Jurkat, Clone E6-1 (cell line): ENCODE data around the gene CEACAM16. TPM values are rescaled to one million over a fixed set of nuclear protein-coding genes. Genes with fewer than 3 reads are reported as not detected.
"Not testable (repeated sequence)": the region's sequence is repeated elsewhere in the genome, so short reads cannot be mapped to it uniquely, and the experiment has no call there.

Experiments used
- DNase-seq: peaks from one replicate; pipeline ENCODE4 v3.0.0-alpha.2; 2011; ENCODE audit warnings: low read depth, low spot score
- H3K4me3 ChIP-seq: 2 replicates; pipeline ENCODE4 v1.5.1; 2011; ENCODE audit warnings: mild to moderate bottlenecking, low read length, control low read depth, moderate library complexity
- polyA plus RNA-seq: library from polyadenylated mRNA; unstranded; fragments of >200 nt; gene quantifications from one replicate; pipeline ENCODE4 v1.2.1, GENCODE V29; 2012; ENCODE audit warnings: missing spikeins; ENCODE audit not compliant: insufficient read length, insufficient read depth

CEACAM16 gene
- polyA plus RNA-seq: not detected

DNA sequence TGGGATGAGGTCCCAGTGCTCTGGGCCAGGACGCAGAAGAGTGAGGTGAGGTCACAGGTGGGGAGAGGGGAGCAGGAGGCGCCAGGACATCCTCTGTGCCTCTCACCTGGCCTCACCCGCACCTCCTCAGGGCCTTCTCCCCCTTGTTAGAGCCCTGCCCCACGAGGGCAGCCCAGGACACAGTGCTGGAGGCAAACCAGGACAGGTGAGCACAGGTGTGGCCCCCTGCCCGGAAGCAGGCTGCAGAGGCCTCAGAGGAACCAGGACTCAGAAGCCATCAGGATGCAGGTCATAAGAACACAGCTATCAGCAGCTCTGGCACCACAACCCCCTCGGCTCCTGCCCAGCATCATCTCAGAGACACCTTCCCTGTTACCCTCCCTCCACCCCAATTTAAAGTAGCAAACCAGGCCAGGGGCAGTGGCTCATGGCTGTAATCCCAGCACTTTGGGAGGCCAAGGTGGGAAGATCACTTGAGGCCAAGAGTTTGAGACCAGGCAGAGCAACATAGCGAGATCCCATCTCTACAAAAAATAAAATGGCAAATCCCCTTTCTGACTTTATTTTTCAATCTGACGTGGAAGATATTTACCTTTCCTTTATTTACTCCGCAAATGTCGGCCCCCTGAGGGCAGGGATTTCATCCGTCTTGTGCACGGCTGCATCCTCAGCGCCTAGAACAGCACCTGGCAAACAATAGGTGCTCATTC, at the start of gene CEACAM16:
TSS of gene CEACAM16 (plus strand) at position 660 of the 710 bp plus-strand sequence. CDS start 2,306 bp downstream, outside the sequence.
- DNase-seq: no peak

DNA sequence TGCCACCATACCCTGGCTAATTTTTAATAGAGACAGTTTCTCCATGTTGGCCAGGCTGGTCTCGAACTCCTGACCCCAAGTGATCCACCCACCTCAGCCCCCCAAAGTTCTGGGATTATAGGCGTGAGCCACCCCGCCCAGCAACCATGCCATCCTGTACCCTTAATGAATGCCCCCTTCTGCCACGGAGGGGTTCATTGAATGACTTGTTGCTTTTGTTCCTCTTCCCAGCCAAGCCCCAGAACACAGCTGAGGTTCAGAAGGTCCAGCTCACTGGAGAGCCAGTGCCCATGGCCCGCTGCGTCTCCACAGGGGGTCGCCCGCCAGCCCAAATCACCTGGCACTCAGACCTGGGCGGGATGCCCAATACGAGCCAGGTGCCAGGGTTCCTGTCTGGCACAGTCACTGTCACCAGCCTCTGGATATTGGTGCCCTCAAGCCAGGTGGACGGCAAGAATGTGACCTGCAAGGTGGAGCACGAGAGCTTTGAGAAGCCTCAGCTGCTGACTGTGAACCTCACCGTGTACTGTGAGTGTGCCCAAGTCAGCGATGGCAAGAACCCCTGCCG, 49.3 kb upstream of the CEACAM16 start:
- H3K4me3 ChIP-seq: no peak overlapping the region
- DNase-seq: no peak

More for the DNA sequence above, at the start of gene CEACAM16:
- no peak within 1 kb of the TSS for H3K4me3 ChIP-seq

GRCh38 chr19:44653343-44653742, 45.6 kb upstream of the CEACAM16 start:
- no peak overlapping the region for H3K4me3 ChIP-seq
- DNase-seq: no peak

- DNase-seq: peak; percentile 51
- H3K4me3 ChIP-seq: no peak overlapping the region
Observed at GRCh38 chr19:44653977-44654774, 44.8 kb upstream of the CEACAM16 start.

GRCh38 chr19:44657211-44657921, 41.6 kb upstream of the CEACAM16 start:
- H3K4me3 ChIP-seq: no peak overlapping the region

GRCh38 chr19:44658069-44658733, 40.8 kb upstream of the CEACAM16 start:
- DNase-seq: no peak

More at GRCh38 chr19:44657211-44657921, 41.6 kb upstream of the CEACAM16 start:
- DNase-seq: peak; percentile 61

GRCh38 chr19:44660081-44660480, 38.9 kb upstream of the CEACAM16 start:
- DNase-seq: no peak
- H3K4me3 ChIP-seq: no peak overlapping the region

More at GRCh38 chr19:44658069-44658733, 40.8 kb upstream of the CEACAM16 start:
- no peak overlapping the region for H3K4me3 ChIP-seq

- H3K4me3 ChIP-seq: no peak overlapping the region
- DNase-seq: no peak
Observed at GRCh38 chr19:44661205-44661604, 37.7 kb upstream of the CEACAM16 start.

DNA sequence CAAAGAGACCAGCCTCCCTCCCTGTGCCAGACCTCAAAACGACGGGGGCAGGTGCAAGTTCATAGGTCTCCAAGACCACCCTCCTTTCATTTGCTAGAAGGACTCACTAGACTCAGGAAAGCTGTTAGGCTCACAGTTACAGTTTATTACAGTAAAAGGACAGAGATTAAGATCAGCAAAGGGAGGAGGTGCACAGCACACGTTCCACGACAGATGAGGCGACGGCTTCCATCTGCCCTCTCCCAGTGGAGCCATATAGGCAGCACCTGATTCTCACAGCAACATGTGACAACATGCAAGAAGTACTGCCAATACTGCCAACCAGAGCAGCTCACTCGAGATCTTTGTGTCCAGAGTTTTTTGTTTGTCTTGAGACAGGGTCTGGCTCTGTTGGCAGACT, 37.0 kb upstream of the CEACAM16 start:
- H3K4me3 ChIP-seq: no peak overlapping the region
- DNase-seq: no peak

GRCh38 chr19:44662691-44663385, 36.1 kb upstream of the CEACAM16 start:
- no peak overlapping the region for H3K4me3 ChIP-seq
- DNase-seq: no peak

DNA sequence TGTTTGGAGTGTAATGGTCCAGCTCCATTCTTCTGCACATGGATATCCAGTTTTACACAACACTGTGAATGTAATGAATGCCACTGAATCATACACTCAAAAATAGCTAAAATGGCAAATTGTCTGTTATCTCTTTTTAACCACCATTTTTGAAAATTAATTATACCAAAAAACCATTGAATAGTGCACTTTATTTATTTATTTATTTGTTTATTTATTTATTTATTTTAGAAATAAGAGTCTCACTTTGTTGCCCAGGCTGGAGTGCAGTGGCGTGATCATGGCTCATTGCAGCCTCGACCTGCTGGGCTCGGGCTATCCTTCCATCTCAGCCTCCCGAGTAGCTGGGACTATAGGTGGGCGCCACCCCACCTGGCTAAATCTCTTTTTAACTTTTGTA, 35.0 kb upstream of the CEACAM16 start:
- DNase-seq: no peak
- H3K4me3 ChIP-seq: no peak overlapping the region

DNA sequence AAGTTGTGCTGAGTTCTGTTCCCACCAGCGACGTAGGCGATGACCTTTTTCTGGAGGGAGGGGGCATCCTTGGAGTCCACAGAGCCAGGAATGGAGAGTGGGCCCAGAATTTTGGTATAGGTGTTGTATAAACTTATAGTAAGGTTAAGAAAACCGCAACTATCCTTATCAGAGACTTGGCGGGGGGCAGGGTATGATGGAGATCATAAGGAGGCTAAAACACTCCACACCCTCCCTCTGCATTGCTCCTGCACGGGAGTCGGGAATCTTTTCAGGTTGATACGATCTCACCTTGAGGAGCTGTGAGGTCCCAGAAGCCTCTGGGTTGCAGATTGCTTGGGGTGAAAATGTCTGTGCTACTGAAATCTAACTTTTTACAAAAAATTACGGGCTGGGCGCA, 34.0 kb upstream of the CEACAM16 start:
- DNase-seq: no peak
- H3K4me3 ChIP-seq: no peak overlapping the region

DNA sequence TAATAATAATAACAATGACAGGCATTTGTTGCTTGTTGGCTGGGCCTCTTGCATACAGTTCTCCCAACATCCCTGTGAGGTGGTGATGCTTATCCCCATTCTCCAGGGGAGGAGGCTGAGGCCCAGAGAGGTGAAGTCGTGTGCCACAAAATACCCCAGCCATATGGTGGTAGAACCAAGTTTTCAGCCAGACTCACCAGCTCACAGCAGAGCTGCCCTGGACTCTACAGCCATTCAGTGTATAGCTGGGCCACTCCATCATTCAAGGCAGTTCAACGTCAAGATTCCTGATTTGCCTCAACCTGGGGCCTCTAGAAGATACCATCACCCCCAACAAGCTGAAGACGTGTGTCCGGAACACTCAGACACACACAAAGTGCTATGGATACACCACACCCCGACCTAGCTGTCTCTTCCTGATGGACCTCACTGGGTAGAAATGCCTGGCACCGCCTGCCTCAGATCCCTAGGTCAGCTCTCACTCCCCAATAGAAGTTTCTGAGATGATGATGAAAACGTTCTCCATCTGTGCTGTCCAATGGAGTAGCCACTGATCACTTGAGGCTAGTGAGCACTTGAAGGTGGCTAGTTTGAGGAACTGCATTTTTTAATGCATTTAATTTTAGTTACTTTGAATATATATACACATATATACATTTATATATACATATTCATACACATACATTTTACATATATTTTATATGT, 31.9 kb upstream of the CEACAM16 start:
- no peak for DNase-seq
- no peak overlapping the region for H3K4me3 ChIP-seq

- DNase-seq: no peak
Observed at GRCh38 chr19:44668985-44669764, 29.8 kb upstream of the CEACAM16 start.

GRCh38 chr19:44670027-44670426, 28.9 kb upstream of the CEACAM16 start:
- H3K4me3 ChIP-seq, DNase-seq: not testable (repeated sequence)

More at GRCh38 chr19:44668985-44669764, 29.8 kb upstream of the CEACAM16 start:
- H3K4me3 ChIP-seq: no peak overlapping the region

DNA sequence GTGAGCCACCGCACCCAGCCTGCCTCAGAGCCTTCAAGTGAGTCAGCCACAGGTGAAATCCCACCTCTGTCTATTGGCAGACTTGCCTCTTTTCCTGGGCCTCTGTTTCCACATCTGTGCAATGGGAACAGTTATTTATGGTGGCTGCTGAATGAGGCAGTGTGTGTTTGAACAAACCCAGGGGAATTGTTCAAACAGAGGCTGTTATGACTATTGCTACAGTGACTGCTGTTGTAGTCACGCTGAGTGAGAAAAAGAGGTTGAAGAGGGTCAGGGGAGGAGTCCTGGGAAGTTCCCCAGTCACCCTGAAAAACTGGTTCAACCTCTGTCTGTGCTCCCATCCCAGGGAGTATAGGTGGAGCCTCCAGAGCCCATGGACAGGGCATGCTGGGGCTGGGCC, 27.6 kb upstream of the CEACAM16 start, which contains the start of gene CEACAM19:
TSS of gene CEACAM19 (plus strand) at position 83 of the 400 bp plus-strand sequence. CDS start 450 bp downstream, outside the sequence.
- no peak within 1 kb of the TSS for H3K4me3 ChIP-seq
- no peak for DNase-seq

DNA sequence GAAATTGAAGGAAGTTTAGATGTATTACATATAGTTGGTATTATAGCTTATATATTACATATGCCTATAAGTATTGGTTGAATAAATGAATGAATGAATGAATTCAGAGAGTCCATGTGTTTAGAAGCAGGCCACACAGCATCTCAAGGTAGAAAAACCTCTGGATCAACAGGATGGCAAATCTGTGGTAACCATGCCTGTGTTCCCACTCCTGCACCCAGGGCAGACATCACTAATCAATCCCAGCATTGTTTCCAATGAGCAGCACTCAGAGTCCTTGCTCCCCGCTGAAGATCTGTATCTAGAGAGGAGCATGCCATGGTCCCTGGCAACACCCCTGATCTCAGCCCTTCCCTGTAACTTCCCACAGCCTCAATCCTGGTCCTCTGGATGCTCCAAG, 26.7 kb upstream of the CEACAM16 start:
- no peak for DNase-seq
- no peak overlapping the region for H3K4me3 ChIP-seq
